ENCODE measurements around the gene VSIG10.

VSIG10 gene

DNA sequence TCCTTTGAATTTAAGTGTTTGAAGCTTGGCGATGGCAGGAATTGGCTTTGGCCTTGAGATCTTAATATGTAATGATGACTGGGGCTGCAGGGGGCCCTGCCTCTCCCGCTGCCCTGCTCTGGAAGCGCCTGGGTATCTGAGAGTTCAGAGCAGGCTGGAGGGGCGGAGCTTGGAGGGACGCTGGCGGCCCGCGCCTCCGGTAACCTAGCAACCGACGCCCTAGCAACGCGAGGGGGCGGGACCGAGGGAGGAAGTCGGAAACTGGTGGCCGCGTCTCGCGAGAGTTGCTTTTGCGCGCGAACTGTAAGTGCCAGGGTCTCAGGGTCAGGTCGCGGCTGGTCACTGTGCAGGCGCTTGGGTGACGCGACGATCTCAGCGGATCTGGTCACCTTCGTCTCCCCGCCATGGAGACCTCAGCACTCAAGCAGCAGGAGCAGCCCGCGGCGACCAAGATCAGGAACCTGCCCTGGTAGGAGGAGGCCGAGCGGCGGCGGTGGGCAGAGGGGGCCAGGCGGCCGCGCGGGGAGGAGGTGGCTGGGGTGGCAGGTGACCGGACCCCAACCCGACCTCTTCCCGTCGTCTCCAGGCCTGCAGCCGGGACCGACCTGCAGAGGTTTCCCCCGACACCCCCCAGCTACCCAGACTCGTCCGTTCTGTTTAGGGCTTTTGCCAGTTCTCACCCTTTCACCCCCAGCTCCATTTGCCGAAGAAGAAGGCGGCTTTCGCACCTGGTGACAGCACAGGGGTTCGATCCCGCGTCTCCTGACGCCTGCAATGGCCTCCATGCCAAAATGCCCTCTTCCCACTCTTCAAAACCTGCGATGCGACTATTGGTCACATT lies 87.2 kb downstream of the VSIG10 start, which contains the start of gene RFC5:
Gene RFC5, plus strand, starts transcription at position 280 of the 841 bp plus-strand sequence. Its CDS starts 125 bp downstream, at position 405.
- intact Hi-C loops (cut with DNase I): no loop called here
- peak; percentile 95 to 99 (median 98) for DNase-seq

DNA sequence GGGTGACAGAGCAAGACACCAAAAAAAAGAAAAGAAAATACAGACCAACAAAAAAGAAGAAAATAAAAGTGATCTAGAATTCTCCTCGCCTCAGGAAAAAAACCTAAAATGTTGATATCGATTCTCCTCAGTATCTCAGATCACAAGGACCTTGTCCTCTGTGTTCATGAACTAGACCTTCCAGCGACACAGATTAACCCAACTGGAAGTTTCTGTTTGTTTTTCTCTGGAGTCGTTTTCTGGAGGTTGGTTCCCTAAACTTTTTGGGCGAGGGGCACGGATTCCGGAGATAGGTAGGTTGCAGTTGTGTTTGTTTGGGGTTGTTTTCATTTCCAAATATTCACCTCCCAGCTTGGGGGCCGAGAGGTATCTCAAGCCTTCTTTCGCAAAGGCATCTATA lies 87.9 kb downstream of the VSIG10 start:
- peak in 3 of 42 donors; percentile 7 to 27 (median 12) for DNase-seq
- intact Hi-C loops (cut with DNase I): no loop called here

DNA sequence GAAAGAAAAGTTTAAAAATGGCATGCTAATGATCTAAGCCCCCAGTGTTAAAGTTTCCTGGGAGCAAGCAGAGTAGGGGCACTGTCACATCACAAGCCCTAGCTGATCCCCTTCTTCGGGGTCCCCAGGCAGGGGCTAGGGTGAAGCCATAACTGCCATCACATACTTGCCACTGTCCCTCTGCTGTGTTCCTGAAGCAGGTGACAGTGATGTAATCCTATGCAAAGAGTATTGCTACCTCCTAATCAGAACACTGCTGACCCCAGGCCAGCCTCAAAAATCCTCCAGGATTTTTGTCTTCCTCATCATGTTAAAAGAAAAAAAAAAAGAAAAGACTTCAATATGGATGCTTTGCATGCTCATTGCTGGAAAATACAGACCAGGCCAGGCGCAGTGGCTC lies 88.5 kb downstream of the VSIG10 start:
- intact Hi-C loops (cut with DNase I): no loop called here
- no peak for DNase-seq

Data from head of caudate nucleus (tissue), 42 donors.